LNCaP clone FGC (cell line): ENCODE results near the gene PTPMT1.

ENCODE experiments used
- DNase-seq: peaks from one replicate; pipeline ENCODE4 v3.0.0-alpha.2; 2011; ENCODE audit warnings: low read depth
- H3K4me3 ChIP-seq: 2 replicates; pipeline ENCODE4 v1.5.1; 2011; ENCODE audit warnings: mild to moderate bottlenecking, low read depth, low read length, control low read depth
- TF ChIP-seq, protein P1 (sequence below): IDR thresholded peaks from 2 replicates; pipeline ENCODE4 v1.5.1; 2012; ENCODE audit warnings: mild to moderate bottlenecking; ENCODE audit not compliant: control insufficient read depth, insufficient read depth; ENCODE audit errors: extremely low read depth

PTPMT1 gene

DNA sequence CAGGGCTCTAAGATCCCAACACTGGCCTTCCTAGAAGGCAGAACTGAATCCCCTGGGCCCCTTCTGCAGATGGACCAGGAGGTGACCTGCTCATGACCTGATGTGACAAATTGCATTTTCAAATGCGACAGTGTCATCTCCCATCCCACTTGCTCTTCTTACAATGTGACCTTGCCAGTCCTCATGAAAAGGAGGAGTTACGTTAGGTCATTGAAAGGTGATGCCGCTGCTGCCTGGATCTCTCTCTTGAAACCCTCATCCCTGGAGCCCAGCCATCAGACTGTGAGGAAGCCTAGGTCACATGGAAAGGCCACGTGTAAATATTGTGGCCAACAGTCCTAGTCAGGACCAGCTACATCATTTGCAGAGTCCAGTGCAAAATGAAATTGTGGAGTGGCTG, 34.5 kb downstream of the PTPMT1 start:
- DNase-seq = no peak
- H3K4me3 ChIP-seq = no peak overlapping the region
- TF ChIP-seq, protein P1, sequence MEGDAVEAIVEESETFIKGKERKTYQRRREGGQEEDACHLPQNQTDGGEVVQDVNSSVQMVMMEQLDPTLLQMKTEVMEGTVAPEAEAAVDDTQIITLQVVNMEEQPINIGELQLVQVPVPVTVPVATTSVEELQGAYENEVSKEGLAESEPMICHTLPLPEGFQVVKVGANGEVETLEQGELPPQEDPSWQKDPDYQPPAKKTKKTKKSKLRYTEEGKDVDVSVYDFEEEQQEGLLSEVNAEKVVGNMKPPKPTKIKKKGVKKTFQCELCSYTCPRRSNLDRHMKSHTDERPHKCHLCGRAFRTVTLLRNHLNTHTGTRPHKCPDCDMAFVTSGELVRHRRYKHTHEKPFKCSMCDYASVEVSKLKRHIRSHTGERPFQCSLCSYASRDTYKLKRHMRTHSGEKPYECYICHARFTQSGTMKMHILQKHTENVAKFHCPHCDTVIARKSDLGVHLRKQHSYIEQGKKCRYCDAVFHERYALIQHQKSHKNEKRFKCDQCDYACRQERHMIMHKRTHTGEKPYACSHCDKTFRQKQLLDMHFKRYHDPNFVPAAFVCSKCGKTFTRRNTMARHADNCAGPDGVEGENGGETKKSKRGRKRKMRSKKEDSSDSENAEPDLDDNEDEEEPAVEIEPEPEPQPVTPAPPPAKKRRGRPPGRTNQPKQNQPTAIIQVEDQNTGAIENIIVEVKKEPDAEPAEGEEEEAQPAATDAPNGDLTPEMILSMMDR = no peak

- no peak overlapping the region for H3K4me3 ChIP-seq
- DNase-seq = no peak
- TF ChIP-seq, protein P1 = no peak
Measured at GRCh38 chr11:47603295-47603694, 37.9 kb downstream of the PTPMT1 start.

DNA sequence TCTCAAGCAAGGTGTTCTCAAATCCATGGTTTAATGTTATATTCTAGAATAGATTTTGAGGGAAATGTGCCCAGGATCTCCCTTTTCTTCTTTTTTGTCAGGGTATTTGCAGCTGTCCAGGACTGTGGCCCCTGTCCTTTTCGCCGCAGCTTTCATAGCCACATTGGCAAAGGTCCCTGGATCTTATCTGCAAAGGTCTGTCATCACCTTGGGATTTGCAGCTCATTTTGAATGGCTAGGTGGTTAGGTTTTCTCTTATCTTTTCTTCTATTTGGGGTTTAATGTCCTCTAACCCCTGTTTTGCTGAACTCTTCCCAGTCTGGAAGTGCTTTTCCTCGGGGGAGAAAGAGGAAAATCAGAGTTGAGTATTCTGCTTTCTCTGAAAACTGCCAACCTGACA, 40.5 kb downstream of the PTPMT1 start:
- H3K4me3 ChIP-seq = no peak overlapping the region
- no peak for DNase-seq
- TF ChIP-seq, protein P1 = no peak

- TF ChIP-seq, protein P1 = no peak
- DNase-seq = no peak
- no peak overlapping the region for H3K4me3 ChIP-seq
Measured at GRCh38 chr11:47606731-47607130, 41.3 kb downstream of the PTPMT1 start.

DNA sequence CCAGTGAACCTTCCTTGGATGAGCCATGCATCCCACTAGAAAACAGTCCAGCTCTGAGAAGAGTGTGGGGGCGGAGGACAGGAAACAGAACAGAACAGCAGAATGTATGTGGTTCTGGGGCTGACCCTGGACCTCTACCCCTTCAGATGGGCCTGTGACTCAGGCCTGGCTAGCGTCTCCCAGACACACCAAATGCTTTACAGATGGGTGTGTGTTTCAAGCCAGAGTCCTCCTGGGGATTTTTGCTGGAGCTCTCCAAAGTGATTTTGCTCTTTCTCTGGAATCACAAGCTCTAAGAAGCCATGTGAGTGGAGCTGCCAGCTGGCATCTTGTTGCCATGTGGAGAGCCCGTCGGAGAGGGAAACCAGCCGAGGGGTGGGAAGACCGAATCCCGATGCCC, 42.0 kb downstream of the PTPMT1 start:
- no peak for DNase-seq
- TF ChIP-seq, protein P1 = no peak
- no peak overlapping the region for H3K4me3 ChIP-seq

- no peak for DNase-seq
- TF ChIP-seq, protein P1 = no peak
- no peak overlapping the region for H3K4me3 ChIP-seq
Measured at GRCh38 chr11:47609675-47610074, 44.3 kb downstream of the PTPMT1 start.

GRCh38 chr11:47611348-47611794, 46.0 kb downstream of the PTPMT1 start:
- TF ChIP-seq, protein P1 = no peak
- no peak overlapping the region for H3K4me3 ChIP-seq
- peak; percentile 14 for DNase-seq
